Melanocyte of skin (primary cell): Measurements from ENCODE around the gene OR5M8. TPM values are rescaled to one million over a fixed set of nuclear protein-coding genes. Genes with fewer than 3 reads are reported as not detected.

Experiments used
- total RNA-seq, 2 donors: library from RNA; depleted of rRNA; stranded (reverse); fragments of >200 nt; gene quantifications; 2 replicates each; pipeline ENCODE4 v1.2.3, GENCODE V29; 2012

Gene OR5M8
- total RNA-seq, result not detected

GRCh38 chr11:56491270-56491669 lies at the start of gene OR5M8:
Gene OR5M8 (minus strand): TSS chr11:56491370. CDS start chr11:56491370, 0 bp downstream.

GRCh38 chr11:56473252-56473651 lies 17.9 kb downstream of the OR5M8 start, which contains the start of gene OR5M3:
Gene OR5M3 (minus strand): TSS chr11:56473352. CDS start chr11:56470497, 2,855 bp downstream.

Other genes starting within 250 kb of the OR5M8 start
- gene OR5T3, start 239.1 kb downstream of the OR5M8 start, total RNA-seq, result not detected
- not detected for gene OR5T1, start 217.2 kb downstream of the OR5M8 start, total RNA-seq
- gene OR8H1, start 199.1 kb downstream of the OR5M8 start, total RNA-seq, result not detected
- under 1 TPM in 1 of 2 donors, not detected in 1; 0.33 TPM for gene OR8K3, start 176.2 kb downstream of the OR5M8 start, total RNA-seq
- not detected for gene OR8K1, start 145.3 kb downstream of the OR5M8 start, total RNA-seq
- gene OR8J1, start 137.1 kb downstream of the OR5M8 start, total RNA-seq, result not detected
- gene OR8U1, start 115.7 kb downstream of the OR5M8 start, total RNA-seq, result not detected
- not detected for gene OR5AL1, start 78.7 kb downstream of the OR5M8 start, total RNA-seq
- gene OR5M3, start 18.0 kb downstream of the OR5M8 start, total RNA-seq, result not detected
- not detected for gene OR5M11, start 51.9 kb upstream of the OR5M8 start, total RNA-seq
- gene OR5M10, start 86.4 kb upstream of the OR5M8 start, total RNA-seq, result not detected
- gene OR5M1, start 123.5 kb upstream of the OR5M8 start, total RNA-seq, result not detected
- not detected for gene OR5AP2, start 151.1 kb upstream of the OR5M8 start, total RNA-seq
- gene OR5AR1, start 172.3 kb upstream of the OR5M8 start, total RNA-seq, result not detected
- under 1 TPM in 1 of 2 donors, not detected in 1; under 0.01 TPM for gene OR9G1, start 207.7 kb upstream of the OR5M8 start, total RNA-seq